HG02885 (cell line): ENCODE data around the gene ATP8B1.
A peak's percentile ranks its signal among the peaks of the same experiment; 100 is the strongest.
"Not testable (repeated sequence)": the region's sequence is repeated elsewhere in the genome, so short reads cannot be mapped to it uniquely, and the experiment has no call there.

ENCODE experiments used
- ATAC-seq: cut with Tn5 transposase; IDR thresholded peaks from one replicate; pipeline ENCODE4 v1.9.1; 2021; ENCODE audit warnings: mild to moderate bottlenecking; ENCODE audit not compliant: unreplicated experiment, poor library complexity

The ATP8B1 gene

GRCh38 chr18:57683470-57683869, 119.6 kb downstream of the ATP8B1 start:
- no peak for ATAC-seq

DNA sequence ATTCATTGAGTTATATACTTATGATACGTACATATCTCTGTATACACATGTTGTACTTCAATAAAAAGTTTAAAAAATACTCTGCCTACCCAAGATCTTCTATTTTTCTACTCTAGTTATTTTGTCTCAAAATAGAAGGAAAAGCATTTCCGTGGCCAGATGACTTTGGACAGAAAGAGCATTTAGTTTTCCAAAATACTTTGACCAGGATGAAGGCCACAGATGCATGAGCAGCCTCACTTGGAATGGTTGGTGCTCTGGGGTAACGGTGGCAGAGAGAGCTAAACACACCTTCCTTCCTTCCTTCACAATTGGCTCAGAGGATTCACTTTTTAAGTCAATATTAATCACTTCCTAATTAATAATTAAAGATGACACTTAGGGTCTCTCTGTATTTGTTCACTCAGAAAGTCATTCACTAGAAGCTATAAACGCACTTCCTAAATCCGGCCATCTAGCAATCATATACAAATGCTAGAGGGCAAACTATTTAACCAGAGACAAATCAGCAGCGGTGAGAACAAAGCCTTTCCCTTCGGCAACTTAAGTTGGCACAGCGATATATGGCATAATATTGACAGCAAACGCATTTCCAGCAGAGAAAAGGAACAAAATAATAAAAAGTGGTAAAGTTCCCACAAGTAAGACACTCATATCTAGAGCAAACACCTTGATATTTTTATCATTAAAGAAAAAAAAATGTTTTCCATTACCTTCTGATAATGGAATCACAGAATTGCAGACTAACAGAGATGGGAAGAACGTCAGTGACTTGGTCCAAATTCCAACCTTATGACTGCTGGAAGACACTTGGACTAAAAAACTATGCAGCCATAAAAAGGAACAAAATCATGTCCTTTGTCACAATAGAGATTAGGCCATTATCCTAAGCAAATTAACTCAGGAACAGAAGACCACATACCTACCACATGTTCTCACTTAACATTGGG, 125.6 kb downstream of the ATP8B1 start:
- ATAC-seq: no peak

- ATAC-seq: no peak
These were observed 128.2 kb downstream of the ATP8B1 start for GRCh38 chr18:57674891-57675290.

DNA sequence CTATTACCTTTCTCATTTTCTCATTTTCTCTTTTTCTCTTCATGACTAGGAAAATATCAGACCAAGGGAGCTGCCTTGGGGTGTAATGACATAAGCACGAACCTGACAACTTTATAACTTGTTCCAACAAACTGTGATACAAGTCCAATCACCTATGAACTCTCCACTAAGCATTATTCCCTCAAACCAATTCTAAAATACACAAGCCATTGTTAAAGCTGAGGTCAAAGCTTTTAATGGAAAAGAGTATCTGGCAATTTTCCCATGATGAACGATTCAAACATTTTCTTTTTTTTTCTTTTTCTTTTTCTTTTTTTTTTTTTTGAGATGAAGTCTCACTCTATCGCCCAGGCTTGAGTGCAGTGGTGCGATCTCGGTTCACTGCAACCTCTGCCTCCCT, 133.1 kb downstream of the ATP8B1 start:
- no peak for ATAC-seq

DNA sequence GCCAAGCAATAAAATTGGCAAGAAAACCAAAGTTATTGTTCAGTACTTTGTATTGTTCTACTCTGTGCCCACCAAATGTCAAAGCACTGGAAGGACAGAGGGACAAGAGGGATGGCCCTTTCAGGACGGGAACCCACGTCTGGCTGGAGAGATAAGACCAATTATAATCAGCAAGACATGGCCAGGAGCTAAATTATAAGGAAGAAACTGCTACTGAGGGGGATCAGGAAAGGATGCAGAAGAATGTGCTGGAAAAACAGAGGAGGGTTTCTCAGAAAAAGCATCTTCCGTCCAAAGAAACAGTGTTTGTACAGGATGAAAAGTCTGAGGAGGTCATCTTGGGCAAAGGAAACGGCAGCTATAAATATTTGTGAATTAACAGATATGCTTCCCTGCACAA, 135.1 kb downstream of the ATP8B1 start:
- no peak for ATAC-seq

GRCh38 chr18:57666818-57667497, 136.2 kb downstream of the ATP8B1 start:
- ATAC-seq: no peak

GRCh38 chr18:57664568-57665165, 138.4 kb downstream of the ATP8B1 start:
- ATAC-seq: no peak

DNA sequence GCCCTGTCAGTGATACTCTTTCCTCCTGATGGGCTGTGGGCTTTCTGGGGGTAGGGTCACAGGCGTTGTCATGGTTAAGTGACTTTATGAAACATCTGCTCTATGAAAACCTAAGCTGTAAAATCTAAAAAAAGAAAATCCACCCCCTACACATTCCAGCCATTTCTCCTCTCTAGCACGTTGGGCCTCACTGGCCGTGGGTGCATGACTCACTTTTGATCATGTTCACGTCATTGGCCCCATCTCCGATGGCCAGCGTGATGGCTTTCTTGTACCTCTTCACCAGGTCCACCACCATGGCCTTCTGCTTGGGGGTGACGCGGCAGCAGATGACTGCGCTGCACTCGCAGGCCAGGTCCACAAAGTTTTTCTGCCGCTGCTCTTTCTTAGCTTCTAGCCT, 142.2 kb downstream of the ATP8B1 start:
- ATAC-seq: no peak

DNA sequence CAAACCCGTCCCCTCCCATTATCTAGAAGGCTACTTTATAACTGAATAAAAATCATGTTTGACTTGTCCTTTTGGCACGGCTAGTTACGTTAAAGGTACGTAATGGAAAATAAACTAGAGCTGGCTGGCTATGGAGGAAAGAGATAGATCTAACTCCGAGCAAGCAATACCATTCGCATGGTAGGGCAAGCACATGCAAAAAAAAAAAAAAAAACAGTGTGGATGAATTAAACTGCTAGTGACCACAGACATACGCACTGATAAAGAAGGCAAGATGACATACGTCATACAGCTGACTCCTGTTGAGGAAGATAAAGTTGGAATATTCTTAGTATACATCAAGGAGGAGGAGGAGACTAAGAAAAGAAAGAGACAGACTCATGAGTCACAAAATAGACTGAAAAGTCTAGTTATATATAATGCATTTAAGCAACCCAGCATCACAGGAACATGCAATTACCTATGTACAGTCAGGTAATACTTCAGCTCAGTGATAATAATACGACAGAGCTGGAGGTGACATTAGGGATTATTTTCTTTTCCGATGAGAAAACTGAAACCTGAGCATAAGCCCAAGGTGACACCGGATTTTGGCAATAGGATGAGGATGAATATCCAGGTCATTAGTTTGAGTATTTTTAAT, 143.5 kb downstream of the ATP8B1 start:
- no peak for ATAC-seq

- no peak for ATAC-seq
These were observed 145.6 kb downstream of the ATP8B1 start for GRCh38 chr18:57657542-57657941.

- ATAC-seq: no peak
These were observed 147.4 kb downstream of the ATP8B1 start for GRCh38 chr18:57655740-57656139.

DNA sequence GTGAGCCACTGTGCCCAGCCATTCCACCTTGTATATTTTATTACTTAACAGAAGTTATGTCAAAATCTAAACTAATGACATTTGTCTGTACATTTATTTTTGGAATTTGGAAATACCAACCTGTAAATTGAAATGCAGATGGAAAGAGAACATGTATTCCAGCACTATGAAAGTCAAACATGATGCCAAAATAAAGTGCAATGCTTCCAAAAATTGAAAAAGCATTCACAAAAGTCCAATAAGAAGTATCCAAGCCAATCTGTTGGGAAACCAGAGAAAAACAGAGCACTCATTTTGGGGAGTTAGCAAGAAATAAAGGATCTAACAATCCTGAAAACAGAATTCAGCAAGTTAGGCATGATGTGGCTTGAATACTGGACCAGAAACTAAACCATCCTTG, 151.2 kb downstream of the ATP8B1 start:
- ATAC-seq: no peak

GRCh38 chr18:57649556-57650500, 153.3 kb downstream of the ATP8B1 start:
- ATAC-seq: peak; percentile 87

- no peak for ATAC-seq
These were observed 154.7 kb downstream of the ATP8B1 start for GRCh38 chr18:57648414-57648813.

- ATAC-seq: no peak
These were observed 158.6 kb downstream of the ATP8B1 start for GRCh38 chr18:57644540-57644939.

GRCh38 chr18:57643726-57644125, 159.4 kb downstream of the ATP8B1 start:
- not testable (repeated sequence) for ATAC-seq

- ATAC-seq: not testable (repeated sequence)
These were observed 160.7 kb downstream of the ATP8B1 start for GRCh38 chr18:57642462-57642861.

GRCh38 chr18:57640749-57641148, 162.4 kb downstream of the ATP8B1 start:
- no peak for ATAC-seq

DNA sequence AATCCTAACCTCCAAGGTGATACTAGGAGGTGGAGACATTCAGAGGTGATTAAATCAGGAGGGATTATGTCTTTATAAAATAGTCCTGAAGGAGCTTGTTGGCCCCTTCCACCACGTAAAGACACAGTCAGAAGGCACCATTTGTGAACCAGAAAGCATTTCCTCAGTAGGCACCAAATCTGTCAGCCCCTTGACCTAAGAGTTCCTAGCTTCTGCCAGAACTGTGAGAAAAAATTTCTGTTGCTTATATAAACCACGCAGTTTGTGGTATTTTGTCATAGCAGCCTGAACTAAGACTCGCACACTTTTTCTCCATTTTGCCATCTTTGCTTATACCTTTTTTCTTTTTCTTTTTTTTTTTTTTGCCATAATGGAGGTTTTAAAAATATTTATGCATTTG, 162.9 kb downstream of the ATP8B1 start:
- ATAC-seq: no peak
